IPS-18a (cell line): Measurements from ENCODE around the gene TNPO3.
"Not testable (repeated sequence)": the region's sequence is repeated elsewhere in the genome, so short reads cannot be mapped to it uniquely, and the experiment has no call there.

Experiments used
- H3K27ac ChIP-seq: one replicate; pipeline ENCODE4 v1.5.1; 2013; ENCODE audit warnings: low read length
- H3K27me3 ChIP-seq: one replicate; pipeline ENCODE4 v1.6.1; 2013; ENCODE audit warnings: mild to moderate bottlenecking, low read length; ENCODE audit not compliant: control insufficient read depth, insufficient read depth
- H3K36me3 ChIP-seq: one replicate; pipeline ENCODE4 v1.6.1; 2013; ENCODE audit warnings: low read depth, low read length; ENCODE audit not compliant: control insufficient read depth
- H3K4me1 ChIP-seq: one replicate; pipeline ENCODE4 v1.6.1; 2013; ENCODE audit warnings: low read depth, low read length; ENCODE audit not compliant: control insufficient read depth
- H3K4me3 ChIP-seq: one replicate; pipeline ENCODE4 v1.5.1; 2013; ENCODE audit warnings: low read length
- H3K9ac ChIP-seq: one replicate; pipeline ENCODE4 v1.6.1; 2013; ENCODE audit warnings: mild to moderate bottlenecking, low read length, moderate library complexity
- H3K9me3 ChIP-seq: one replicate; pipeline ENCODE4 v1.6.1; 2013; ENCODE audit warnings: low read depth, low read length; ENCODE audit not compliant: control insufficient read depth

TNPO3 gene

DNA sequence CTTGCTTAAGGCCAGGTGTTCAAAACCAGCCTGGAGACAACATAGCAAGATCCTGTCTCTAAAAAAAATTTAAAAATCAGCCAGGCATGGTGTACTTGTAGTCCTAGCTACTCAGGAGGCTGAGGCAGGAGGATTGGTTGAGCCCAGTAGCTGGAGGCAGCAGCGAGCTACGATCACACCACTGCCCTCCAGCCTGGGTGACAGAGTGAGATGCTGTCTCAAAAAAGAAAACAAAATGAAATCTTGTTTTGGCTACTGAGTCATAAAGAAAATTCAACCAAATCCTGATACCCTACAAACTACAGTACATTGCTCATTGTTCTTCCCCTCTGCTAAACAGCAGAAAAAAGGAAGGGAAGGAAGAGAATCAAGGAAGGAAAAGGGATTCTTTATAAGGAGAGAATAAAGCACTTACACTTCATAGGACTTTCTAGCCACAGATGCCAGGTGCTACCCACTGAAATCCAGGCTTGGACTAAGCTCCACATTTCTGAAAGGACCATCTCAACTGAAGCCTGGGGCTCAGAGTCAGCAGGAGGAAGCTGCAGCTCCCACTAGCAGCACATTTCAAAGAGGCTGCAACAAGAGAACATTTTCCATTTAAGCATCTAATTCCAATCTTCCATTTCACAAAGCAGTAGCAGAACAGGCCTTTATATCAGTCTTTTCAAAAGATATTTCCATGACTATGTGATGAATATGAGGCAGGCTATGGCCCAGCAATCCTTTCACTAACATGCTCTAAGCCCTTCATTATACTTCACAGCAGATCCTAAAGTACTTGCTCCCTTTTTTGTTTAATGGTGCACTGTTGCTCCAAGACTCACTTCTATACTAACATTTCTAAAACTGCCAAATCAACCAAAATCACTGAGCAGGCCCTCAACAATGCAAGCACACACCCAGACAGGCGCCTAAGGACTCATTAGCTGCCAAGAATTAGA, 13.5 kb downstream of the TNPO3 start:
- no peaks in the 10 kb centered on the region for H3K9me3 ChIP-seq
- no peak overlapping the region for H3K4me3 ChIP-seq
- H3K9ac ChIP-seq = no peak overlapping the region
- H3K4me1 ChIP-seq = peaks cover 26% of the 10 kb centered on the region
- peak overlapping the region; percentile 18 for H3K27ac ChIP-seq
- H3K36me3 ChIP-seq = peaks cover 11% of the 10 kb centered on the region
- no peaks in the 10 kb centered on the region for H3K27me3 ChIP-seq

DNA sequence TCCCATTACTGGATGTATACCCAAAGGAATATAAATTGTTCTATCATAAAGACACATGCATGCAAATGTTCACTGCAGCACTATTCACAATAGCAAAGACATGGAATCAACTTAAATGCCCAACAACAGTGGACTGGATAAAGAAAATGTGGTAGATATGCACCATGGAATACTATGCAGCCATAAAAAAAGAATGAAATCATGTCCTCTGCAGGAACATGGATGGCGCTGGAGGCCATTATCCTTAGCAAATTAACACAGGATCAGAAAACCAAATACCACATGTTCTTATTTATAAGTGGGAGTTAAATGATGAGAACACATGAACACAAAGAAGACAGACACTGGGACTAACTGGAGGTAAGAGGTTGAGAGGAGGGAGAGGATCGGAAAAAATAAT, 16.4 kb downstream of the TNPO3 start:
- H3K27ac ChIP-seq, H3K9ac ChIP-seq, H3K4me3 ChIP-seq, H3K27me3 ChIP-seq, H3K9me3 ChIP-seq: not testable (repeated sequence)
- Histone ChIP-seq H3K36me3 (peaks cover 15% of the 10 kb centered on the region), H3K4me1 (peaks cover 26% of the 10 kb centered on the region)

DNA sequence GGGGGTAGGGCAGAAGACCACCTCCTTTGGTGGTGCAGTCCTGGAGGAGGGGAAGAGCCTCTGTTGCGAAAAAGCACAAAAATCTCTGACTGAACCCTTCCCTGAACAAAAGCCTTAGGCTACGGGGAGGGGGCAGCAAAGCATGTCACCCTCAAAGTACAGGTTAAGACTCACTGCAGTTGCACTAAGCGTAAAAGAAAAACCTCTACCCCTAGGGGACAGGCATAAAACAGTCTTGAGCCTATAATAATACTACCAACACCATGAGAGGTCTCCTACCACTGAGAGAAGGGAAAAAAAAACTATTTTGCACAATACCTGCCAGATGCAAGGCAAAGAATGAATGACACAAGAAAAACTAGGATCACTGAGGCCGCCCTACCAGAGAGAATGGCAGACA, 17.3 kb downstream of the TNPO3 start:
- H3K36me3 ChIP-seq = peaks cover 15% of the 10 kb centered on the region
- H3K4me3 ChIP-seq = no peak overlapping the region
- H3K27me3 ChIP-seq = no peaks in the 10 kb centered on the region
- H3K9me3 ChIP-seq = no peaks in the 10 kb centered on the region
- H3K27ac ChIP-seq = no peak overlapping the region
- H3K9ac ChIP-seq = no peak overlapping the region
- peaks cover 26% of the 10 kb centered on the region for H3K4me1 ChIP-seq

DNA sequence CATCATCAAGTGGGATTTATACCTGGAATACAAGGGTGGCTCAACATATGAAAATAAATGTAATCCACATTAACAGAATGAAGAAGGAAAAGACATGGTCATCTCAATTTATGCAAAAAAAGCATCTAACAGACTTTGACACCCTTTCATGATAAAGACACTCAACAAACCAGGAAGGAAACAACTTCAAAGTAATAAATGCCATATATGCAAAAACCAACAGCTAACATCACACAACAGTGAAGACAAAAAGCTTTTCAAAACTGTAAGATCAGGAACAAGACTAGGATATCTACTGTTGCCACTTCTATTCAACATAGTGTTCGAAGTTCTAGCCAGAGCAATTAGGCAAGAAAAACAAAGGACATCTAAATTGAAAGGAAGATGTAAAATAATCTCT, 22.9 kb downstream of the TNPO3 start:
- peaks cover 11% of the 10 kb centered on the region for H3K36me3 ChIP-seq
- no peaks in the 10 kb centered on the region for H3K9me3 ChIP-seq
- peaks cover 3% of the 10 kb centered on the region for H3K4me1 ChIP-seq

DNA sequence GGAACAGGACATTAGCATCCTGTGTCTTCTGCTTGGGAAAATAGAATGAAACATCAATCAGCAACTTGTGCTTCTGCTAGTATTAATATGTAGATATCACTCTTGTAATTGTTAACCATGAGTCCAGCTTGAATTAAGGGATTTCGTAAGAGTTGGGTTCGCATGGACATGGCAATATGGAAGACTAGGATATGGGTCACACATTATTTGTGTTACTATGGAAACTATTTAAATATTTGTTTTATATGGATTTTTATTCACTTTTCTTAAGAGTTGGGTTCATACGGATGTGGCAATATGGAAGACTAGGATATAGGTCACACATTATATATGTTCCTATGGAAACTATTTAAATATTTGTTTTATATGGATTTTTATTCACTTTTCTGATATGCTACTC, 24.5 kb downstream of the TNPO3 start:
- Histone ChIP-seq H3K27me3 (no peaks in the 10 kb centered on the region), H3K36me3 (peaks cover 11% of the 10 kb centered on the region), H3K4me3 (no peak overlapping the region), H3K9ac (no peak overlapping the region), H3K4me1 (no peaks in the 10 kb centered on the region), H3K27ac (no peak overlapping the region), H3K9me3 (no peaks in the 10 kb centered on the region)

More for the DNA sequence above, 22.9 kb downstream of the TNPO3 start:
- Histone ChIP-seq H3K27me3 (no peaks in the 10 kb centered on the region), H3K9ac (no peak overlapping the region), H3K27ac (no peak overlapping the region), H3K4me3 (no peak overlapping the region)

DNA sequence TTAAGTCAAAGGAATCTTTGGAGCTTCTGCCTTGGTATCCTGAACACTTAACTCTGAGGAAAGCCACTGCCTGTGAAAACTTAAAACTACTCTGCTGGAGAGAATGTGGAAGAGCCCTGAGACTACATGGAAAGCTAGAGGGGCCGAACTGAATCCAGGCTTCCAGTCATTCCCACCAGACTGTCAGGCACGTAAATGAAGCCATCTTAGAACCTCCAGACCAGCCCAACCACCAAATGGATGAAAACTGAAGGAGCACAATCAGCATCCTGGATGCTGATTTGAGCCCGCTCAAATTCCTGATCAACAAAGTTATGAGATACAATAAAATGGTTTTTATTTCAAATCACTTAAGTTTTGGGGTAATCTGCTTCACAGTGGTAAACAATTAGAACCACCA, 30.8 kb downstream of the TNPO3 start:
- Histone ChIP-seq H3K27me3 (no peaks in the 10 kb centered on the region), H3K9me3 (no peaks in the 10 kb centered on the region), H3K27ac (no peak overlapping the region), H3K4me3 (no peak overlapping the region), H3K4me1 (peaks cover 9% of the 10 kb centered on the region), H3K9ac (no peak overlapping the region), H3K36me3 (peaks cover 3% of the 10 kb centered on the region)

DNA sequence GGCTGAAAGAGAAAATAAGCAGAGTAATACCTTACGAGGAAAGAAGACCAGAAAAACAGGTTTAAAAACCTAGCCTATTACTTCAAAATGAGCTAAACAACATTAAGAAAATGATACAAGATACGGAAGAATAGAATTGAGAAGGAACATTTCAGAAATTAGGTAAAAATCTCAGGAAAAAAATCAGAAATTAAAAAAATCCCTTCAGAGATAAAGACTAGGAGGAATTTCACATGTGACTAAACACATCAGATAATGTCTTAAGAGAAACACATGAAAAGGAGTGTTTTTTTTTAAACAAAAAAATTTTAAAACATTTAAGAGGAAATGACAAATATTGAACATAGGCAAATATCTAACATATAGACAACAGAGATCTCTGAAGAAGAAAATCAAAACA, 33.3 kb downstream of the TNPO3 start:
- Histone ChIP-seq H3K4me1 (peaks cover 9% of the 10 kb centered on the region), H3K36me3 (peaks cover 10% of the 10 kb centered on the region), H3K4me3 (no peak overlapping the region), H3K27me3 (no peaks in the 10 kb centered on the region), H3K27ac (no peak overlapping the region), H3K9ac (no peak overlapping the region), H3K9me3 (no peaks in the 10 kb centered on the region)

DNA sequence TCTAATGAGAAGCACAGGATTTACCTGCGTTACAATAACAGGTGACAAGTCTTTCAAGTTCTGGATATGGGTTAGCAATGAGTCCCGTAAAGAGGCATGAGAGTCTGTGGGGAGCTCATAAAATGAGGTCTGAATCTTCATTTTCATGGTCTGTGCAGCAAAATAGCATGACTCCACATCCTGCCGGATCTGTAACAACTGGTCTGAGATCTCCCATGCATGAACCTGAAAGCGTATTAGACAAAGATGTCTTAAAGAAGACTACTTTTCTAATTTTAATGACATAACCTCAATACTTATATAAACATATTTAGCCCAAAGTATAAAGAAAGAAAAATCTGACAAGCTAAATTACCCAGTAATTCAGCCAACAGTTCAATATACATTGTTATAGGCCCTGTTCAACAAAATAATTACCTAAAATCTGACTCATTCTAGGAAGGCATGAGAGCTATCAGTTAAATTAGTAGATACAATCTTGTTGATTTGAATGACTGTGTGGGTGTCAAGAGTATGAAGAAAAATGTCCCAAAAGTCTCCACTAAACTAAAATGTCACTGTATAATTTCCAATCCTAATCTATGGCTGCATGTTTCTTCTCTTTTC, 36.9 kb downstream of the TNPO3 start:
- H3K9me3 ChIP-seq = no peaks in the 10 kb centered on the region
- no peaks in the 10 kb centered on the region for H3K27me3 ChIP-seq
- no peak overlapping the region for H3K9ac ChIP-seq
- H3K4me1 ChIP-seq = no peaks in the 10 kb centered on the region
- peaks cover 33% of the 10 kb centered on the region for H3K36me3 ChIP-seq
- no peak overlapping the region for H3K4me3 ChIP-seq
- no peak overlapping the region for H3K27ac ChIP-seq

DNA sequence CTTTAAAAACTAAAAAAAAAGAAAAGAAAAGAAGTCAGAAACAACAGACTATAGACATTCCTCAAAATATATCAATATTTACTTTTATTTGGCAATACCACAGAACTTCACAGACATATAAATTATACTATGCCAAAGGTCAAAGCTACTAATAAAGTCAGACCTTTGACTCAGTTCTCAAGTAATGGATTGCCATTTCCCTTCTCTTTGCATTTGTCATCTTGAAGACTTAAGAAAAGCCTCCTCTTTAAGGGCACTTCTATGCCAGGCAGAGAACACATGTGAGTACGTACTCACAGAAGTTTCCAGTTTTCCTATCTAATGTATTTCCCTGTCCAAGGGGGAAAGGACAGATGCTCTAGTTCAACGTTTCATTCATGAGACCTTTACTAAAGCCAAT, 37.6 kb downstream of the TNPO3 start:
- Histone ChIP-seq H3K9ac (no peak overlapping the region), H3K4me1 (no peaks in the 10 kb centered on the region), H3K4me3 (no peak overlapping the region), H3K9me3 (no peaks in the 10 kb centered on the region), H3K36me3 (peaks cover 40% of the 10 kb centered on the region), H3K27me3 (no peaks in the 10 kb centered on the region), H3K27ac (no peak overlapping the region)

DNA sequence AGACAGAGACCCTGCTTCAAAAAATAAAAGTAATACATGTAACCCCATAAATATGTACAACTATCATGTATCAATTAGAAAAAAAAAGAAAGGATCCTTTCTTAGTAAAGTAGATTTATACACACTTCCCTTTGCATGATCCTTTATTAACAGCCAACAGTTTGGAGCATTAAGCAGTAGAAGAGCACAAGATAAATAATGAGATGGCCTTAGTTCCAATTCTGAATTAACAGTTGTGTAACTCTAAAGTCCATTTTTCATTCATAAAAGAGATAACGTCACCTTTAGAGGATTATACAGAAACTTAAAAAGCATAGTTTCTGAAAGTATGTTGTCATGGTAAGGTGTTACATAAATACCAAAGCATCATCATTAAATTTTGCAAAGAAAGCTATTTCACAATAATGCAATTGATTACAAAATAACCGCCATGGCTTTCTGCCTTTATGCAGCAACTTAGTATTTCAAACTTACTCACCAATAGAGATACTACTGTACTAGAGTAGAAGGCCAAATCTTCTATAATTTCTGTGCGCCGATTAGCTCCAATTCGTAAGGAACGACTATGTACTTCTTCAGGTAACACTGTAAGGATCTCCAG, 40.3 kb downstream of the TNPO3 start:
- H3K9me3 ChIP-seq = no peaks in the 10 kb centered on the region
- no peaks in the 10 kb centered on the region for H3K27me3 ChIP-seq
- H3K4me1 ChIP-seq = no peaks in the 10 kb centered on the region

DNA sequence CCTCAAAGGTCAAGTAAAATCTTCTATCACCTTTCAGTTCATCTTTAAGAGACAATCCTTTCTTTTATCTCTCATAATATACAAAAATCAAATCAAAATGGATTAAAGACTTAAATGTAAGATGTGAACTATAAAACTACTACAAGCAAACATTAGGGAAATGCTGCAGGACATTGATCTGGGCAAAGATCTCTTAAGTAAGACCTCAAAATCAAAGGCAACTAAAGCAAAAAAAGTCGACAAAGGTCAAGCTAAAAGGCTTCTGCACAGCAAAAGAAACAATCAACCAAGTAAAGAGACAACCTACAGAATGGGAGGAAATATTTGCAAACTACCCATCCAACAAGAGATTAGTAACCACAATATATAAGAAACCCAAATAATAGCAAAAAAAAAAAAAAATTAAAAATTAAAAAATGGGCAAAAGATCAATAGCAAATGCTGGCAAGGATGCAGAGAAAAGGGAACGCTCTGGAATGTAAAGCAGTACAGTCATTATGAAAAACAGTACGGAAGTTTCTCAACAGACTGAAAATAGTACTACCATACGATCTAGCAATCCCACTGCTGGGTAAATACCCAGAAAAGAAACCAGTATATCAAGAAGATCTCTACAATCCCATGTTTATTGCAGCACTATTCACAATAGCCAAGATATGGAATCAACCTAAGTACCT, 41.7 kb downstream of the TNPO3 start:
- Histone ChIP-seq H3K27me3 (no peaks in the 10 kb centered on the region), H3K9ac (no peak overlapping the region), H3K36me3 (peaks cover 58% of the 10 kb centered on the region), H3K27ac (no peak overlapping the region), H3K9me3 (no peaks in the 10 kb centered on the region), H3K4me1 (no peaks in the 10 kb centered on the region), H3K4me3 (no peak overlapping the region)

More for the DNA sequence above, 40.3 kb downstream of the TNPO3 start:
- Histone ChIP-seq H3K27ac (no peak overlapping the region), H3K36me3 (peaks cover 53% of the 10 kb centered on the region), H3K4me3 (no peak overlapping the region), H3K9ac (no peak overlapping the region)
